ENCODE results near the gene EPB41L4A. TPM values are rescaled to one million over a fixed set of nuclear protein-coding genes. Genes with fewer than 3 reads are reported as not detected.
"Not testable (repeated sequence)": the region's sequence is repeated elsewhere in the genome, so short reads cannot be mapped to it uniquely, and the experiment has no call there.

Gene EPB41L4A, protein sequence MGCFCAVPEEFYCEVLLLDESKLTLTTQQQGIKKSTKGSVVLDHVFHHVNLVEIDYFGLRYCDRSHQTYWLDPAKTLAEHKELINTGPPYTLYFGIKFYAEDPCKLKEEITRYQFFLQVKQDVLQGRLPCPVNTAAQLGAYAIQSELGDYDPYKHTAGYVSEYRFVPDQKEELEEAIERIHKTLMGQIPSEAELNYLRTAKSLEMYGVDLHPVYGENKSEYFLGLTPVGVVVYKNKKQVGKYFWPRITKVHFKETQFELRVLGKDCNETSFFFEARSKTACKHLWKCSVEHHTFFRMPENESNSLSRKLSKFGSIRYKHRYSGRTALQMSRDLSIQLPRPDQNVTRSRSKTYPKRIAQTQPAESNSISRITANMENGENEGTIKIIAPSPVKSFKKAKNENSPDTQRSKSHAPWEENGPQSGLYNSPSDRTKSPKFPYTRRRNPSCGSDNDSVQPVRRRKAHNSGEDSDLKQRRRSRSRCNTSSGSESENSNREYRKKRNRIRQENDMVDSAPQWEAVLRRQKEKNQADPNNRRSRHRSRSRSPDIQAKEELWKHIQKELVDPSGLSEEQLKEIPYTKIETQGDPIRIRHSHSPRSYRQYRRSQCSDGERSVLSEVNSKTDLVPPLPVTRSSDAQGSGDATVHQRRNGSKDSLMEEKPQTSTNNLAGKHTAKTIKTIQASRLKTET
- polyA plus RNA-seq (2013, experiment 1 of 2): 0.46 TPM
- 0.44 TPM for polyA plus RNA-seq (2013, experiment 2 of 2)

DNA sequence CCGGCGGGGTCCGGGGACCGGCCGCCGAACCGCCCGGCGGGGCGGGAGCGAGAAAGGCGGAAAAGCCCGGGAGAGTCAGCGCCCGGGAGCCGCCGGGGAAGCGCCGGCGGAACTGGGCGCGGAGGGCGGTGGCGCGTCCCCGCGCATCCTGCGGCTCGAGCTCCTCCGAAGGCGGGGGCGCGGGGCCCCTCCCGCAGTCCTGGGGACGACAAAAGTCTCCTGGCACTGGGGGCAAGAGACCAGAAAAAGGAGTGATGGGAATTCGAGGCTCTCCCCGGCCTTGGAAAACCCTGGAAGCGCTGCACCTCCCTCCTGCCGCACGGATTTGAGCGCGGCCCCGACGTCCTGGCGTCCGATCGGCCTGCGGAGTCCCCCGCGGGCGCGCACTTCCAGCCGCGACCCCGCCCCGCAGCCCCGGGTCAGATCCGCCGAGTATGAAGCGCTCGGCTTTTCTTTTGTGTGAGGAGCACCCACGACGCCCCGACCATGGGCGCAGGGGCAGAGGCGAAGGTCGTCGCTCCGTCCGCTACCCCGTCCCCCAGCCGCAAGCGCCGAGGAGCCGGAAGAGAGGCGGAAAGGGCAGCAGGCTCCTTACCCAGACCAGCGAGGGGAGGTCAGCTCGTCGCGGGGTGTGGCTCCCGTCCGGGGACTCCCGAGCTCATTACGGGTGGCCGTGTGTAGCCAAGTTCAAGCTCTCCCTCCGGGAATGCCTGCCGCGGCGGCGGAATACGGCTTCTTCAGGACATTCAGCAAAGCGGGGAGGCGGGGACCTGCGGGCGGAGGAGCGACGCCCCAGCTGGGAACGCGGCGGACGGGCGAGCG, at the start of gene EPB41L4A:
Gene EPB41L4A (minus strand): TSS at position 114 of the 822 bp plus-strand sequence. CDS start 238 bp downstream, outside the sequence.
- Histone ChIP-seq H2AFZ (ENCODE audit: low read depth, low read length) (peak within 1 kb of the TSS; percentile 81), H3K4me3 (ENCODE audit: insufficient read depth in 1 of 2, low read depth in 1 of 2, low read length in 2 of 2) (peak within 1 kb of the TSS; percentile 85 to 87), H3K27ac (ENCODE audit: low read length, poor library complexity, severe bottlenecking) (no peak within 1 kb of the TSS), H2BK15ac (ENCODE audit: low read depth, poor library complexity, severe bottlenecking) (peak within 1 kb of the TSS; percentile 23), H3K9me3 (ENCODE audit: control insufficient read depth, low read length) (no peaks in the 10 kb centered on the region), H3K18ac (ENCODE audit: low read depth in 1 of 2, low read length in 2 of 2) (no peak within 1 kb of the TSS), H3K9ac (ENCODE audit: low read length) (peak within 1 kb of the TSS; percentile 76), H2BK5ac (ENCODE audit: low read depth, low read length, poor library complexity, severe bottlenecking) (no peak within 1 kb of the TSS), H3K36me3 (ENCODE audit: control insufficient read depth in 1 of 2, insufficient read depth in 2 of 2, low read depth in 1 of 2, low read length in 2 of 2) (no peaks in the 10 kb centered on the region), H3K23ac (ENCODE audit: low read length in 2 of 2) (peak within 1 kb of the TSS in 1 of 2 experiments; percentile 83), H2AK5ac (ENCODE audit: low read length, severe bottlenecking) (no peak within 1 kb of the TSS), H3K27me3 (ENCODE audit: control insufficient read depth in 1 of 2, insufficient read depth in 1 of 2, low read length in 2 of 2) (no peaks in the 10 kb centered on the region), H2BK120ac (ENCODE audit: low read depth, low read length) (no peak within 1 kb of the TSS), H2BK12ac (ENCODE audit: low read length in 2 of 2) (no peak within 1 kb of the TSS), H3K14ac (ENCODE audit: low read length in 2 of 2) (peak within 1 kb of the TSS in 1 of 2 experiments; percentile 61), H4K8ac (ENCODE audit: low read length) (no peak within 1 kb of the TSS), H4K91ac (ENCODE audit: low read length) (peak within 1 kb of the TSS; percentile 34), H3K4ac (ENCODE audit: low read depth in 1 of 2, low read length in 2 of 2) (no peak within 1 kb of the TSS), H3K4me1 (ENCODE audit: control insufficient read depth, insufficient read depth, low read depth, low read length) (peaks cover 7% of the 10 kb centered on the region), H3K4me2 (ENCODE audit: low read length, poor library complexity, severe bottlenecking) (peak within 1 kb of the TSS; percentile 96), H3K79me1 (replicated peaks; ENCODE audit: low read length, poor library complexity, severe bottlenecking) (no peaks in the 10 kb centered on the region)
- DNase-seq: peak; percentile 36
- WGBS: under 1% methylated on average over 92 of the region's 103 CpGs

DNA sequence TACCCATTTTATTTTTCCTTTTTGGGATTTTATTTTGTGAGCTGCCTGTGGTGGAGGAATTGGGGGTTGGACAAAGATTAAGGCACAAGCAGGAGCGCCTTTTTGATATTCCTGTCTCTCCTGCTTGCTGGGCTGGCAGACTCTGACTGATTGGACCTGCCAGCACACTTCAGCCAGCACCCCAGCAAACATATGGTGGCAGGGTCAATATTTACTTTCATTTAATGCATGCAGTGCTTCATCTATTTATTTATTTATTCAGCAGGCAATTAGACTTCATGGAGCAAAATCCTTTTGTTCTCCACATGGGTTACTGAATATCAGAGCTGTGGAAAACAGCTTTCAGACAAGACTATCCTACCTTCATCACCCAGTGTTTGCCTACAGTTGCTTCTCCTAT, 48.4 kb upstream of the EPB41L4A start:
- H3K4me1 ChIP-seq (ENCODE audit: control insufficient read depth, insufficient read depth, low read depth, low read length): no peaks in the 10 kb centered on the region
- no peak overlapping the region for H2BK5ac ChIP-seq (ENCODE audit: low read depth, low read length, poor library complexity, severe bottlenecking)
- H2BK15ac ChIP-seq (ENCODE audit: low read depth, poor library complexity, severe bottlenecking): no peak overlapping the region
- 91% methylated on average over 1 of the region's 1 CpG for WGBS
- no peak overlapping the region for H3K27ac ChIP-seq (ENCODE audit: low read length, poor library complexity, severe bottlenecking)
- no peak overlapping the region for H3K18ac ChIP-seq (ENCODE audit: low read depth in 1 of 2, low read length in 2 of 2)
- H3K4ac ChIP-seq (ENCODE audit: low read depth in 1 of 2, low read length in 2 of 2): no peak overlapping the region
- no peaks in the 10 kb centered on the region for H3K36me3 ChIP-seq (ENCODE audit: control insufficient read depth in 1 of 2, insufficient read depth in 2 of 2, low read depth in 1 of 2, low read length in 2 of 2)
- H3K4me2 ChIP-seq (ENCODE audit: low read length, poor library complexity, severe bottlenecking): no peak overlapping the region
- no peak overlapping the region for H2BK120ac ChIP-seq (ENCODE audit: low read depth, low read length)
- no peak overlapping the region for H2BK12ac ChIP-seq (ENCODE audit: low read length in 2 of 2)
- no peak overlapping the region for H3K23ac ChIP-seq (ENCODE audit: low read length in 2 of 2)
- no peaks in the 10 kb centered on the region for H3K9me3 ChIP-seq (ENCODE audit: control insufficient read depth, low read length)
- no peak for DNase-seq
- H3K27me3 ChIP-seq (ENCODE audit: control insufficient read depth in 1 of 2, insufficient read depth in 1 of 2, low read length in 2 of 2): peaks cover 0 to 4% of the 10 kb centered on the region in 2 experiments
- H3K79me1 ChIP-seq (replicated peaks; ENCODE audit: low read length, poor library complexity, severe bottlenecking): no peaks in the 10 kb centered on the region
- no peak overlapping the region for H4K91ac ChIP-seq (ENCODE audit: low read length)
- H4K8ac ChIP-seq (ENCODE audit: low read length): no peak overlapping the region
- H2AK5ac ChIP-seq (ENCODE audit: low read length, severe bottlenecking): no peak overlapping the region
- H3K9ac ChIP-seq (ENCODE audit: low read length): no peak overlapping the region
- H2AFZ ChIP-seq (ENCODE audit: low read depth, low read length): no peak overlapping the region
- H3K14ac ChIP-seq (ENCODE audit: low read length in 2 of 2): no peak overlapping the region
- H3K4me3 ChIP-seq (ENCODE audit: insufficient read depth in 1 of 2, low read depth in 1 of 2, low read length in 2 of 2): no peak overlapping the region

DNA sequence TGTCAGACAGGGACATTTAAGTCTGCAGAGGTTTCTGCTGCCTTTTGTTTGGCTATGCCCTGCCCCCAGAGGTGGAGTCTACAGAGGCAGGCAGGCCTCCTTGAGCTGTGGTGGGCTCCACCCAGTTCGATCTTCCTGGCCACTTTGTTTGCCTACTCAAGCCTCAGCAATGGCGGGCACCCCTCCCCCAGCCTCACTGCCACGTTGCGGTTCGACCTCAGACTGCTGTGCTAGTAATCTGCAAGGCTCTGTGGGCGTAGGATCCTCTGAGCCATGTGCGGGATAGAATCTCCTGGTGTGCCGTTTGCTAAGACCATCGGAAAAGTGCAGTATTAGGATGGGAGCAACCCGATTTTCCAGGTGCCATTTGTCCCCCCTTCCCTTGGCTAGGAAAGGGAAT, 47.2 kb upstream of the EPB41L4A start:
- not testable (repeated sequence) for H3K79me1 ChIP-seq (replicated peaks; ENCODE audit: low read length, poor library complexity, severe bottlenecking); H3K9ac ChIP-seq (ENCODE audit: low read length); H3K27me3 ChIP-seq (ENCODE audit: control insufficient read depth in 1 of 2, insufficient read depth in 1 of 2, low read length in 2 of 2); H3K4me2 ChIP-seq (ENCODE audit: low read length, poor library complexity, severe bottlenecking); H2AFZ ChIP-seq (ENCODE audit: low read depth, low read length); H4K91ac ChIP-seq (ENCODE audit: low read length); H3K36me3 ChIP-seq (ENCODE audit: control insufficient read depth in 1 of 2, insufficient read depth in 2 of 2, low read depth in 1 of 2, low read length in 2 of 2); H3K9me3 ChIP-seq (ENCODE audit: control insufficient read depth, low read length); H3K4ac ChIP-seq (ENCODE audit: low read depth in 1 of 2, low read length in 2 of 2); H2BK120ac ChIP-seq (ENCODE audit: low read depth, low read length); H3K27ac ChIP-seq (ENCODE audit: low read length, poor library complexity, severe bottlenecking); H2BK12ac ChIP-seq (ENCODE audit: low read length in 2 of 2); H3K4me3 ChIP-seq (ENCODE audit: insufficient read depth in 1 of 2, low read depth in 1 of 2, low read length in 2 of 2); H2BK15ac ChIP-seq (ENCODE audit: low read depth, poor library complexity, severe bottlenecking); H3K4me1 ChIP-seq (ENCODE audit: control insufficient read depth, insufficient read depth, low read depth, low read length); H3K14ac ChIP-seq (ENCODE audit: low read length in 2 of 2); H3K23ac ChIP-seq (ENCODE audit: low read length in 2 of 2); H2AK5ac ChIP-seq (ENCODE audit: low read length, severe bottlenecking); H2BK5ac ChIP-seq (ENCODE audit: low read depth, low read length, poor library complexity, severe bottlenecking); DNase-seq; H3K18ac ChIP-seq (ENCODE audit: low read depth in 1 of 2, low read length in 2 of 2)
- peak overlapping the region; percentile 28 for H4K8ac ChIP-seq (ENCODE audit: low read length)
- WGBS: 86% methylated on average over 10 of the region's 10 CpGs

All from mesenchymal stem cell (in vitro differentiated cells and primary cell).